Ovary (tissue), 9 donors: Measurements from ENCODE around the gene ARMCX2. TPM values are rescaled to one million over a fixed set of nuclear protein-coding genes. Genes with fewer than 3 reads are reported as not detected.
A peak's percentile ranks its signal among the peaks of the same experiment; 100 is the strongest.

ENCODE experiments used
- DNase-seq, 5 donors: peaks; one replicate each; pipeline ENCODE4 v3.0.0-alpha.2; 2019 to 2020
- H3K27ac ChIP-seq, 2 donors: fragments of 200-600 bp; one replicate each; pipeline versions ENCODE4 v1.5.1 to v1.8.0; 2019 to 2022
- H3K27me3 ChIP-seq: fragments of 200-600 bp; one replicate; pipeline ENCODE4 v1.8.0; 2022
- H3K36me3 ChIP-seq: fragments of 200-600 bp; sonication (generic); one replicate; pipeline ENCODE4 v1.5.1; 2019
- H3K4me1 ChIP-seq: one replicate; pipeline ENCODE4 v1.8.1; 2013; ENCODE audit warnings: mild to moderate bottlenecking, moderate library complexity; ENCODE audit not compliant: insufficient read depth
- H3K4me3 ChIP-seq: fragments of 200-600 bp; sonication (generic); one replicate; pipeline ENCODE4 v1.5.1; 2017
- H3K9me3 ChIP-seq, 2 donors: fragments of 200-600 bp in 1 of 2; sonication (generic) in 1 of 2; one replicate each; pipeline versions ENCODE4 v1.5.1 to v1.8.1; 2013 to 2019; ENCODE audit warnings: mild to moderate bottlenecking in 1 of 2, moderate library complexity in 1 of 2
- EP300 ChIP-seq: sonication (generic); formaldehyde crosslinking; IDR thresholded peaks from one replicate; pipeline ENCODE4 v1.6.1; 2017; ENCODE audit warnings: antibody characterized with exemption
- POLR2A ChIP-seq: fragments of 450-650 bp; IDR thresholded peaks from one replicate; pipeline ENCODE4 v1.6.1; 2017; ENCODE audit warnings: antibody characterized with exemption, mild to moderate bottlenecking, moderate library complexity
- WGBS, 3 donors: extraction: QIAGEN DNeasy Blood & Tissue Kit in 1 of 3; methylation state at CpG; one replicate each; pipeline versions ENCODE4 v1.1.5 to v1.1.7; 2013 to 2017; 5-methylcytosine and 5-hydroxymethylcytosine counted together
- intact Hi-C, 4 donors: fragments of 100-400 bp; cut with DNase I; formaldehyde crosslinking; loops; one replicate each; pipeline versions ENCODE4 v1.11.0 to v1.15.1; 2022 to 2023
- polyA plus RNA-seq, 2 donors: library from polyadenylated mRNA; stranded (reverse); fragments of 200-250 nt in 1 of 2; fragments of 350-450 nt in 1 of 2; fragmentation: Illumina TruSeq in 1 of 2; extraction: RNeasy Lipid Tissue Mini Kit (QIAGEN cat#74804) in 1 of 2; gene quantifications; one replicate each; pipeline ENCODE4 v1.2.3, GENCODE V29; 2013 to 2014
- small RNA-seq: library from RNA; depleted of rRNA; stranded (forward); fragments of <200 nt; gene quantifications from one replicate; pipeline ENCODE3, GENCODE V24; 2016
- total RNA-seq, 7 donors: library from RNA; depleted of rRNA in 2 of 7; stranded (reverse); fragments of >200 nt in 2 of 7; fragmentation: NEBNext Ultra II Directional in 3 of 7; extraction: Animal tissue kit (Norgen Biotek cat#: 25700) in 3 of 7; gene quantifications; one replicate each; pipeline versions ENCODE4 v1.1.0 to v1.2.4, GENCODE V29; 2016 to 2023
- TF ChIP-seq, protein P1 (sequence below), 3 donors: fragments of 450-650 bp in 2 of 3; fragments of 200-600 bp in 1 of 3; IDR thresholded peaks; one replicate each; pipeline versions ENCODE4 v1.5.1 to v1.8.0; 2016 to 2022; ENCODE audit warnings: antibody characterized with exemption in 3 of 3, mild to moderate bottlenecking in 1 of 3
- donor health status: DM: no; HTN: no; CAD: no; lungs with moderate emphysema.
- donor health status: DM: no; HTN: no; CAD: no.
- donor health status: Bipolar disorder and iron deficiency.
- donor health status: DM: yes; HTN: yes; CAD: no.
- donor health status: DM: no; HTN: no; CAD: no.
- donor health status: DM: yes; HTN: yes; CAD: no.

ARMCX2 gene
- total and polyA plus RNA-seq, 9 donors = 36.4 to 90.4 (median 73.7) TPM

GRCh38 chrX:101619364-101619763 is 40.3 kb downstream of the ARMCX2 start:
- no peak for DNase-seq
- Histone ChIP-seq H3K27me3 (no peaks in the 10 kb centered on the region), H3K36me3 (no peaks in the 10 kb centered on the region), H3K9me3 (no peaks in the 10 kb centered on the region), H3K27ac (no peak overlapping the region), H3K4me1 (peaks cover 2% of the 10 kb centered on the region), H3K4me3 (no peak overlapping the region)
- intact Hi-C loops = no loop called here
- TF ChIP-seq, protein P1, sequence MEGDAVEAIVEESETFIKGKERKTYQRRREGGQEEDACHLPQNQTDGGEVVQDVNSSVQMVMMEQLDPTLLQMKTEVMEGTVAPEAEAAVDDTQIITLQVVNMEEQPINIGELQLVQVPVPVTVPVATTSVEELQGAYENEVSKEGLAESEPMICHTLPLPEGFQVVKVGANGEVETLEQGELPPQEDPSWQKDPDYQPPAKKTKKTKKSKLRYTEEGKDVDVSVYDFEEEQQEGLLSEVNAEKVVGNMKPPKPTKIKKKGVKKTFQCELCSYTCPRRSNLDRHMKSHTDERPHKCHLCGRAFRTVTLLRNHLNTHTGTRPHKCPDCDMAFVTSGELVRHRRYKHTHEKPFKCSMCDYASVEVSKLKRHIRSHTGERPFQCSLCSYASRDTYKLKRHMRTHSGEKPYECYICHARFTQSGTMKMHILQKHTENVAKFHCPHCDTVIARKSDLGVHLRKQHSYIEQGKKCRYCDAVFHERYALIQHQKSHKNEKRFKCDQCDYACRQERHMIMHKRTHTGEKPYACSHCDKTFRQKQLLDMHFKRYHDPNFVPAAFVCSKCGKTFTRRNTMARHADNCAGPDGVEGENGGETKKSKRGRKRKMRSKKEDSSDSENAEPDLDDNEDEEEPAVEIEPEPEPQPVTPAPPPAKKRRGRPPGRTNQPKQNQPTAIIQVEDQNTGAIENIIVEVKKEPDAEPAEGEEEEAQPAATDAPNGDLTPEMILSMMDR (IDR thresholded peaks at IDR 0.05) = no peak
- no peak for TF ChIP-seq EP300
- TF ChIP-seq POLR2A = no peak

GRCh38 chrX:101617211-101618191 is 42.1 kb downstream of the ARMCX2 start, which contains the start of gene ARMCX6:
ARMCX6 (minus strand) TSS chrX:101618000; CDS start chrX:101616620, 1,380 bp downstream.
- H3K4me3 ChIP-seq = peak within 1 kb of the TSS; percentile 42
- H3K27ac ChIP-seq = peak within 1 kb of the TSS; percentile 58 to 78
- WGBS, 3 donors = 29 to 46% (median 32%) methylated on average over 39 of the region's 39 CpGs
- peak; percentile 79 to 84 (median 83) for DNase-seq
- H3K36me3 ChIP-seq = no peaks in the 10 kb centered on the region
- intact Hi-C loops = no loop called here
- H3K9me3 ChIP-seq = no peaks in the 10 kb centered on the region
- H3K27me3 ChIP-seq = no peaks in the 10 kb centered on the region
- TF ChIP-seq, protein P1 (IDR thresholded peaks at IDR 0.05) = no peak
- TF ChIP-seq EP300 (no peak), POLR2A (peak; percentile 50)
- H3K4me1 ChIP-seq = no peaks in the 10 kb centered on the region

GRCh38 chrX:101605728-101606127 is 53.9 kb downstream of the ARMCX2 start:
- TF ChIP-seq POLR2A (no peak), EP300 (no peak)
- TF ChIP-seq, protein P1 (IDR thresholded peaks at IDR 0.05) = no peak
- no peak overlapping the region for H3K4me3 ChIP-seq
- 22 to 25% (median 23%) methylated on average over 1 of the region's 1 CpG for WGBS, 3 donors
- H3K9me3 ChIP-seq = no peaks in the 10 kb centered on the region
- H3K36me3 ChIP-seq = no peaks in the 10 kb centered on the region
- no peaks in the 10 kb centered on the region for H3K27me3 ChIP-seq
- H3K27ac ChIP-seq = no peak overlapping the region
- no peaks in the 10 kb centered on the region for H3K4me1 ChIP-seq
- intact Hi-C loops = no loop called here
- DNase-seq = no peak

Small RNAs within 50 kb of the gene (small RNA-seq; reads per million reads assigned to genes)
- gene RNU6-30P (not detected), gene RNU6-587P (not detected)

Other genes starting within 250 kb of the ARMCX2 start
- 10 to 100 TPM; 17.3 to 47.5 (median 32.0) TPM for gene ARMCX4, start 174.4 kb downstream of the ARMCX2 start, total RNA-seq
- 10 to 100 TPM; 18.8 to 19.3 TPM for gene ARMCX4, start 174.4 kb downstream of the ARMCX2 start, polyA plus RNA-seq
- gene ARMCX1, start 109.3 kb downstream of the ARMCX2 start, total RNA-seq = 10 to 100 TPM; 33.7 to 58.2 (median 48.0) TPM
- gene ARMCX1, start 109.3 kb downstream of the ARMCX2 start, polyA plus RNA-seq = 10 to 100 TPM; 53.8 TPM
- gene ARMCX6, start 41.9 kb downstream of the ARMCX2 start, total RNA-seq = 10 to 100 TPM; 13.7 to 38.3 (median 34.9) TPM
- gene ARMCX6, start 41.9 kb downstream of the ARMCX2 start, polyA plus RNA-seq = 10 to 100 TPM; 29.7 to 76.8 TPM
- 10 to 100 TPM; 37.8 to 68.8 (median 57.6) TPM for gene ARMCX3, start 36.7 kb downstream of the ARMCX2 start, total RNA-seq
- 10 to 100 TPM; 37.5 to 56.5 TPM for gene ARMCX3, start 36.7 kb downstream of the ARMCX2 start, polyA plus RNA-seq